HepG2 (cell line): ENCODE data around the gene RPS5. TPM values are rescaled to one million over a fixed set of nuclear protein-coding genes. Genes with fewer than 3 reads are reported as not detected.

Source experiments
- PTBP1 ChIP-seq: fragments of 200-400 bp; formaldehyde crosslinking; IDR thresholded peaks from 2 replicates; pipeline ENCODE4 v1.6.1; 2018; ENCODE audit warnings: low read length, low read depth; ENCODE audit not compliant: poor library complexity, severe bottlenecking
- SRSF4 ChIP-seq: fragments of 200-400 bp; formaldehyde crosslinking; IDR thresholded peaks from one replicate; pipeline ENCODE4 v1.6.1; 2018; ENCODE audit warnings: mild to moderate bottlenecking, low read depth, low read length, moderate library complexity; ENCODE audit not compliant: poor library complexity, severe bottlenecking
- ZFP41 ChIP-seq: sonication (generic); formaldehyde crosslinking; IDR thresholded peaks from 2 replicates; pipeline ENCODE4 v1.4.0; 2020; ENCODE audit warnings: mild to moderate bottlenecking, missing genetic modification reagents, borderline replicate concordance
- ZNF136 ChIP-seq: sonication (generic); formaldehyde crosslinking; IDR thresholded peaks from 2 replicates; pipeline ENCODE4 v1.8.1; 2022; ENCODE audit warnings: low read depth, mild to moderate bottlenecking, moderate library complexity, missing genetic modification reagents
- ZNF234 ChIP-seq: sonication (generic); formaldehyde crosslinking; conservative IDR thresholded peaks from 2 replicates; pipeline ENCODE4 v1.5.1; 2020; ENCODE audit warnings: mild to moderate bottlenecking, missing genetic modification reagents
- ZNF382 ChIP-seq: sonication (generic); formaldehyde crosslinking; IDR thresholded peaks from 2 replicates; pipeline ENCODE4 v1.5.0; 2020; ENCODE audit warnings: missing genetic modification reagents, mild to moderate bottlenecking, borderline replicate concordance
- ZNF614 ChIP-seq: IDR thresholded peaks from 2 replicates; pipeline ENCODE4 v1.6.1; 2018; ENCODE audit warnings: missing biosample characterization, missing genetic modification reagents, inconsistent platforms, borderline replicate concordance
- ZSCAN29 ChIP-seq: sonication (generic); formaldehyde crosslinking; conservative IDR thresholded peaks from 2 replicates; pipeline ENCODE4 v1.4.0; 2020; ENCODE audit warnings: mild to moderate bottlenecking, missing genetic modification reagents
- polyA plus RNA-seq, 8 experiments: library from polyadenylated mRNA; depleted of rRNA in 3 of 8; stranded (reverse) in 7 of 8; unstranded in 1 of 8; fragments of >200 nt; fragmentation: Illumina TruSeq in 4 of 8; extraction: Trizol in 4 of 8; gene quantifications; 2 replicates each; pipeline versions ENCODE4 v1.2.1 to v1.2.3, GENCODE V29; 2011 to 2016; ENCODE audit warnings: low read depth in 4 of 8, missing spikeins in 1 of 8, mixed read lengths in 1 of 8; ENCODE audit not compliant: insufficient read depth in 1 of 8
- total RNA-seq, 5 experiments: library from RNA; depleted of rRNA; stranded (reverse); fragments of >200 nt; fragmentation: Illumina TruSeq; extraction: Trizol; gene quantifications; 2 replicates each; pipeline ENCODE4 v1.2.3, GENCODE V29; 2016; ENCODE audit warnings: low read depth in 1 of 5
- TF ChIP-seq, protein P1 (sequence below), 2 experiments: IDR thresholded peaks; 2 replicates each; pipeline ENCODE4 v1.6.1; 2011 to 2012; ENCODE audit warnings: low read length in 2 of 2, borderline replicate concordance in 1 of 2, low read depth in 1 of 2, mild to moderate bottlenecking in 1 of 2, moderate library complexity in 1 of 2
- TF ChIP-seq, protein P2 (sequence below): sonication (generic); formaldehyde crosslinking; IDR thresholded peaks from 2 replicates; pipeline ENCODE4 v1.4.0; 2020; ENCODE audit warnings: missing genetic modification reagents
- TF ChIP-seq, protein P3 (sequence below): sonication (generic); formaldehyde crosslinking; IDR thresholded peaks from 2 replicates; pipeline ENCODE4 v1.8.0; 2022; ENCODE audit warnings: missing genetic modification reagents, mild to moderate bottlenecking, borderline replicate concordance
- TF ChIP-seq, protein P4 (sequence below): sonication (generic); formaldehyde crosslinking; IDR thresholded peaks from 2 replicates; pipeline ENCODE4 v1.9.0; 2021; ENCODE audit warnings: missing genetic modification reagents, borderline replicate concordance
- TF ChIP-seq, protein P5 (sequence below): sonication (generic); formaldehyde crosslinking; IDR thresholded peaks from 2 replicates; pipeline ENCODE4 v1.5.1; 2020; ENCODE audit warnings: mild to moderate bottlenecking, missing genetic modification reagents

The RPS5 gene
- total and polyA plus RNA-seq, 2 of the 13 experiments (the other 11 are each of a cell fraction or from before 2014, with no cell fraction given): 1,544 to 4,408 TPM

DNA sequence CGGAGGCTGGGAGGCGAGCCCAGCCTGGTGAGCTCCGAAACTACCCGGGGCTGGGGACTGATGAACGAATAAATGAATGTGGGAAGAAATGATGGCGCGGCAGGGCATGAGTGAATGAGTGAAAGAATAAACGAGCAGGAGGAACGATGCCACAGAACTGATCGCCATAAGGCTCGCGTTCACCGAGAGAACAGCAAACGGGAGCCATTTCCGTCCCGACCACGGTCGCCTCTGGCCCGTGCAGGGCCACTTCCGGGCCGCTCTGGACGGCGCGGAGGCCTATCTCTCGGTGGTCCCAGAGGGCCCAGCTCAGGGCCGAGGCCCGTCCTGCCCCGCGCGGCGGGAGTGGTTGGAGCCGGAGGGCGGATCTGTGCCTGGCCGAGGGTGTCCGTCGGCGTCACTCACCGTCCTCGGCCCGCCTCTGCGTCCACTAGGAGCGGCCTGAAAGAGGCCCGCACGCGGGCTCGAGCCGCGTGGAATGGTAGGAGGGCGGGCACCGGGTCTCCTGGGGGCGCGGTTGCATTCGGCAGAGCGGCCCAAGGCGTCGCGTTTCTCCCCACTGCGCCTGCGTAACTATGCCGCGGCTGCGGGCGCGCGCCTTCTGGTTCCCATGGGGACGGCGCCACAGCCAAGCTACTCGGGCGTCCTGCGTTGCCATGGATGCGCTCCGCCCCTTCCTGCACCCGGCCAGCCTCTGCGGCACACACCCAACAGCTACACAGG lies 24.6 kb upstream of the RPS5 start, which contains the start of gene ZNF497 (continued):
- TF ChIP-seq, protein P1, sequence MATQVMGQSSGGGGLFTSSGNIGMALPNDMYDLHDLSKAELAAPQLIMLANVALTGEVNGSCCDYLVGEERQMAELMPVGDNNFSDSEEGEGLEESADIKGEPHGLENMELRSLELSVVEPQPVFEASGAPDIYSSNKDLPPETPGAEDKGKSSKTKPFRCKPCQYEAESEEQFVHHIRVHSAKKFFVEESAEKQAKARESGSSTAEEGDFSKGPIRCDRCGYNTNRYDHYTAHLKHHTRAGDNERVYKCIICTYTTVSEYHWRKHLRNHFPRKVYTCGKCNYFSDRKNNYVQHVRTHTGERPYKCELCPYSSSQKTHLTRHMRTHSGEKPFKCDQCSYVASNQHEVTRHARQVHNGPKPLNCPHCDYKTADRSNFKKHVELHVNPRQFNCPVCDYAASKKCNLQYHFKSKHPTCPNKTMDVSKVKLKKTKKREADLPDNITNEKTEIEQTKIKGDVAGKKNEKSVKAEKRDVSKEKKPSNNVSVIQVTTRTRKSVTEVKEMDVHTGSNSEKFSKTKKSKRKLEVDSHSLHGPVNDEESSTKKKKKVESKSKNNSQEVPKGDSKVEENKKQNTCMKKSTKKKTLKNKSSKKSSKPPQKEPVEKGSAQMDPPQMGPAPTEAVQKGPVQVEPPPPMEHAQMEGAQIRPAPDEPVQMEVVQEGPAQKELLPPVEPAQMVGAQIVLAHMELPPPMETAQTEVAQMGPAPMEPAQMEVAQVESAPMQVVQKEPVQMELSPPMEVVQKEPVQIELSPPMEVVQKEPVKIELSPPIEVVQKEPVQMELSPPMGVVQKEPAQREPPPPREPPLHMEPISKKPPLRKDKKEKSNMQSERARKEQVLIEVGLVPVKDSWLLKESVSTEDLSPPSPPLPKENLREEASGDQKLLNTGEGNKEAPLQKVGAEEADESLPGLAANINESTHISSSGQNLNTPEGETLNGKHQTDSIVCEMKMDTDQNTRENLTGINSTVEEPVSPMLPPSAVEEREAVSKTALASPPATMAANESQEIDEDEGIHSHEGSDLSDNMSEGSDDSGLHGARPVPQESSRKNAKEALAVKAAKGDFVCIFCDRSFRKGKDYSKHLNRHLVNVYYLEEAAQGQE (IDR thresholded peaks at IDR 0.05; ENCODE audit: borderline replicate concordance in 1 of 2, low read depth in 1 of 2, low read length in 2 of 2): no peak
- TF ChIP-seq, protein P2, sequence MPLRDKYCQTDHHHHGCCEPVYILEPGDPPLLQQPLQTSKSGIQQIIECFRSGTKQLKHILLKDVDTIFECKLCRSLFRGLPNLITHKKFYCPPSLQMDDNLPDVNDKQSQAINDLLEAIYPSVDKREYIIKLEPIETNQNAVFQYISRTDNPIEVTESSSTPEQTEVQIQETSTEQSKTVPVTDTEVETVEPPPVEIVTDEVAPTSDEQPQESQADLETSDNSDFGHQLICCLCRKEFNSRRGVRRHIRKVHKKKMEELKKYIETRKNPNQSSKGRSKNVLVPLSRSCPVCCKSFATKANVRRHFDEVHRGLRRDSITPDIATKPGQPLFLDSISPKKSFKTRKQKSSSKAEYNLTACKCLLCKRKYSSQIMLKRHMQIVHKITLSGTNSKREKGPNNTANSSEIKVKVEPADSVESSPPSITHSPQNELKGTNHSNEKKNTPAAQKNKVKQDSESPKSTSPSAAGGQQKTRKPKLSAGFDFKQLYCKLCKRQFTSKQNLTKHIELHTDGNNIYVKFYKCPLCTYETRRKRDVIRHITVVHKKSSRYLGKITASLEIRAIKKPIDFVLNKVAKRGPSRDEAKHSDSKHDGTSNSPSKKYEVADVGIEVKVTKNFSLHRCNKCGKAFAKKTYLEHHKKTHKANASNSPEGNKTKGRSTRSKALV (CRISPR knock-in tag): peak; percentile 84
- TF ChIP-seq ZFP41 (CRISPR knock-in tag) (no peak), ZNF234 (CRISPR knock-in tag) (no peak), ZSCAN29 (CRISPR knock-in tag) (no peak), ZNF382 (CRISPR knock-in tag) (no peak), SRSF4 (no peak), ZNF614 (no peak; the same call in 1 of the 2 replicates), PTBP1 (no peak), ZNF136 (CRISPR knock-in tag) (0 out of 2 replicates have a peak, but pooled peaks have one; percentile 23)
- TF ChIP-seq, protein P3, sequence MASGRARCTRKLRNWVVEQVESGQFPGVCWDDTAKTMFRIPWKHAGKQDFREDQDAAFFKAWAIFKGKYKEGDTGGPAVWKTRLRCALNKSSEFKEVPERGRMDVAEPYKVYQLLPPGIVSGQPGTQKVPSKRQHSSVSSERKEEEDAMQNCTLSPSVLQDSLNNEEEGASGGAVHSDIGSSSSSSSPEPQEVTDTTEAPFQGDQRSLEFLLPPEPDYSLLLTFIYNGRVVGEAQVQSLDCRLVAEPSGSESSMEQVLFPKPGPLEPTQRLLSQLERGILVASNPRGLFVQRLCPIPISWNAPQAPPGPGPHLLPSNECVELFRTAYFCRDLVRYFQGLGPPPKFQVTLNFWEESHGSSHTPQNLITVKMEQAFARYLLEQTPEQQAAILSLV: no peak
- TF ChIP-seq, protein P4, sequence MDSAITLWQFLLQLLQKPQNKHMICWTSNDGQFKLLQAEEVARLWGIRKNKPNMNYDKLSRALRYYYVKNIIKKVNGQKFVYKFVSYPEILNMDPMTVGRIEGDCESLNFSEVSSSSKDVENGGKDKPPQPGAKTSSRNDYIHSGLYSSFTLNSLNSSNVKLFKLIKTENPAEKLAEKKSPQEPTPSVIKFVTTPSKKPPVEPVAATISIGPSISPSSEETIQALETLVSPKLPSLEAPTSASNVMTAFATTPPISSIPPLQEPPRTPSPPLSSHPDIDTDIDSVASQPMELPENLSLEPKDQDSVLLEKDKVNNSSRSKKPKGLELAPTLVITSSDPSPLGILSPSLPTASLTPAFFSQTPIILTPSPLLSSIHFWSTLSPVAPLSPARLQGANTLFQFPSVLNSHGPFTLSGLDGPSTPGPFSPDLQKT: peak; percentile 80; the same call in 1 of the 2 replicates
- TF ChIP-seq, protein P5, sequence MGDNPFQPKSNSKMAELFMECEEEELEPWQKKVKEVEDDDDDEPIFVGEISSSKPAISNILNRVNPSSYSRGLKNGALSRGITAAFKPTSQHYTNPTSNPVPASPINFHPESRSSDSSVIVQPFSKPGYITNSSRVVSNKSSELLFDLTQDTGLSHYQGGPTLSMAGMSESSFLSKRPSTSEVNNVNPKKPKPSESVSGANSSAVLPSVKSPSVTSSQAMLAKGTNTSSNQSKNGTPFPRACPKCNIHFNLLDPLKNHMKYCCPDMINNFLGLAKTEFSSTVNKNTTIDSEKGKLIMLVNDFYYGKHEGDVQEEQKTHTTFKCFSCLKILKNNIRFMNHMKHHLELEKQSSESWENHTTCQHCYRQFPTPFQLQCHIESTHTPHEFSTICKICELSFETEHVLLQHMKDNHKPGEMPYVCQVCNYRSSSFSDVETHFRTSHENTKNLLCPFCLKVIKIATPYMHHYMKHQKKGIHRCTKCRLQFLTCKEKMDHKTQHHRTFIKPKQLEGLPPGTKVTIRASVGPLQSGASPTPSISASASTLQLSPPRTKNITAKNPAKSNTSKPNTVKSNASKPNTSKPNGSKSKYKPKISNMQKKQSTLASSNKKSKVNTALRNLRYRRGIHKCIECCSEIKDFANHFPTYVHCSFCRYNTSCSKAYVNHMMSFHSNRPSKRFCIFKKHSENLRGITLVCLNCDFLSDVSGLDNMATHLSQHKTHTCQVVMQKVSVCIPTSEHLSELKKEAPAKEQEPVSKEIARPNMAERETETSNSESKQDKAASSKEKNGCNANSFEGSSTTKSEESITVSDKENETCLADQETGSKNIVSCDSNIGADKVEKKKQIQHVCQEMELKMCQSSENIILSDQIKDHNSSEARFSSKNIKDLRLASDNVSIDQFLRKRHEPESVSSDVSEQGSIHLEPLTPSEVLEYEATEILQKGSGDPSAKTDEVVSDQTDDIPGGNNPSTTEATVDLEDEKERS (CRISPR knock-in tag): peak; percentile 69; the same call in 1 of the 2 replicates
